ENCODE data around the gene METAP1D. TPM values are rescaled to one million over a fixed set of nuclear protein-coding genes. Genes with fewer than 3 reads are reported as not detected.
"Not testable (repeated sequence)": the region's sequence is repeated elsewhere in the genome, so short reads cannot be mapped to it uniquely, and the experiment has no call there.

Gene METAP1D
- 6.7 TPM for total RNA-seq
- long read RNA-seq, transcript METAP1D-201 (10 exons, 3,419 nt): major isoform, 5 of 13 reads
- long read RNA-seq, partial matches to known transcripts: 1 of 13 reads
- long read RNA-seq, other reads (novel, unspliced or antisense): 6 of 13 reads

GRCh38 chr2:171999604-172000469 is at the start of gene METAP1D:
Gene METAP1D (plus strand): TSS chr2:171999953. CDS start chr2:171999970, 17 bp downstream.
- intact Hi-C loops (cut with DNase I): no loop called here
- peak; percentile 97 for DNase-seq (ENCODE audit: missing footprints)
- peak; percentile 100 for ATAC-seq

- DNase-seq (ENCODE audit: missing footprints) (no peak), ATAC-seq (no peak)
- intact Hi-C loops (cut with DNase I): no loop called here
These were observed 47.5 kb upstream of the METAP1D start for GRCh38 chr2:171952276-171952675.

- intact Hi-C loops (cut with DNase I): no loop called here
- no peak for DNase-seq (ENCODE audit: missing footprints)
- ATAC-seq: no peak
These were observed 47.0 kb upstream of the METAP1D start for GRCh38 chr2:171952748-171953147.

GRCh38 chr2:171956135-171956825 is 43.5 kb upstream of the METAP1D start:
- ATAC-seq (peak; percentile 53), DNase-seq (ENCODE audit: missing footprints) (no peak)
- intact Hi-C loops (cut with DNase I): no loop called here

GRCh38 chr2:171957061-171957460 is 42.7 kb upstream of the METAP1D start:
- DNase-seq (ENCODE audit: missing footprints): no peak
- no peak for ATAC-seq
- intact Hi-C loops (cut with DNase I): no loop called here

- DNase-seq (ENCODE audit: missing footprints): no peak
- intact Hi-C loops (cut with DNase I): no loop called here
- no peak for ATAC-seq
These were observed 41.3 kb upstream of the METAP1D start for GRCh38 chr2:171958475-171958874.

- ATAC-seq: peak; percentile 55
- intact Hi-C loops (cut with DNase I): no loop called here
These were observed 39.8 kb upstream of the METAP1D start for GRCh38 chr2:171959998-171960397.

GRCh38 chr2:171960570-171960969 is 39.2 kb upstream of the METAP1D start:
- ATAC-seq: no peak
- intact Hi-C loops (cut with DNase I): no loop called here
- no peak for DNase-seq (ENCODE audit: missing footprints)

More at GRCh38 chr2:171959998-171960397, 39.8 kb upstream of the METAP1D start:
- no peak for DNase-seq (ENCODE audit: missing footprints)

- no peak for ATAC-seq
These were observed 36.6 kb upstream of the METAP1D start for GRCh38 chr2:171963198-171963597.

GRCh38 chr2:171964308-171964707 is 35.4 kb upstream of the METAP1D start:
- no peak for ATAC-seq
- intact Hi-C loops (cut with DNase I): no loop called here
- no peak for DNase-seq (ENCODE audit: missing footprints)

More at GRCh38 chr2:171963198-171963597, 36.6 kb upstream of the METAP1D start:
- DNase-seq (ENCODE audit: missing footprints): no peak
- intact Hi-C loops (cut with DNase I): no loop called here

GRCh38 chr2:171965238-171965637 is 34.5 kb upstream of the METAP1D start:
- intact Hi-C loops (cut with DNase I): no loop called here
- ATAC-seq: no peak
- no peak for DNase-seq (ENCODE audit: missing footprints)

- ATAC-seq (no peak), DNase-seq (ENCODE audit: missing footprints) (no peak)
- intact Hi-C loops (cut with DNase I): no loop called here
These were observed 34.1 kb upstream of the METAP1D start for GRCh38 chr2:171965661-171966060.

GRCh38 chr2:171966235-171966634 is 33.5 kb upstream of the METAP1D start:
- DNase-seq (ENCODE audit: missing footprints) (no peak), ATAC-seq (no peak)
- intact Hi-C loops (cut with DNase I): no loop called here

GRCh38 chr2:171966688-171967087 is 33.1 kb upstream of the METAP1D start:
- ATAC-seq (no peak), DNase-seq (ENCODE audit: missing footprints) (no peak)
- intact Hi-C loops (cut with DNase I): no loop called here

GRCh38 chr2:171968509-171968908 is 31.2 kb upstream of the METAP1D start:
- intact Hi-C loops (cut with DNase I): no loop called here

GRCh38 chr2:171972329-171972982 is 27.3 kb upstream of the METAP1D start:
- ATAC-seq (no peak), DNase-seq (ENCODE audit: missing footprints) (no peak)
- intact Hi-C loops (cut with DNase I): no loop called here

More at GRCh38 chr2:171968509-171968908, 31.2 kb upstream of the METAP1D start:
- DNase-seq (ENCODE audit: missing footprints) (no peak), ATAC-seq (no peak)

GRCh38 chr2:171979103-171979502 is 20.6 kb upstream of the METAP1D start:
- DNase-seq (ENCODE audit: missing footprints): no peak
- no peak for ATAC-seq
- intact Hi-C loops (cut with DNase I): no loop called here

GRCh38 chr2:171983924-171984323 is 15.8 kb upstream of the METAP1D start:
- ATAC-seq; intact Hi-C loops (cut with DNase I); DNase-seq (ENCODE audit: missing footprints): not testable (repeated sequence)

- DNase-seq (ENCODE audit: missing footprints) (no peak), ATAC-seq (no peak)
- intact Hi-C loops (cut with DNase I): no loop called here
These were observed 14.7 kb upstream of the METAP1D start for GRCh38 chr2:171985076-171985475.
